PC-9 (cell line): ENCODE results near the gene SV2C.

ENCODE experiments used
- CTCF ChIP-seq: fragments of 200-600 bp; sonication (generic); conservative IDR thresholded peaks from 2 replicates; pipeline ENCODE4 v1.6.1; 2017; ENCODE audit warnings: mixed run types, antibody characterized with exemption, mild to moderate bottlenecking, moderate library complexity
- EZH2 ChIP-seq: fragments of 200-600 bp; sonication (generic); IDR thresholded peaks from 2 replicates; pipeline ENCODE4 v1.8.0; 2017; ENCODE audit warnings: antibody characterized with exemption, low read depth

DNA sequence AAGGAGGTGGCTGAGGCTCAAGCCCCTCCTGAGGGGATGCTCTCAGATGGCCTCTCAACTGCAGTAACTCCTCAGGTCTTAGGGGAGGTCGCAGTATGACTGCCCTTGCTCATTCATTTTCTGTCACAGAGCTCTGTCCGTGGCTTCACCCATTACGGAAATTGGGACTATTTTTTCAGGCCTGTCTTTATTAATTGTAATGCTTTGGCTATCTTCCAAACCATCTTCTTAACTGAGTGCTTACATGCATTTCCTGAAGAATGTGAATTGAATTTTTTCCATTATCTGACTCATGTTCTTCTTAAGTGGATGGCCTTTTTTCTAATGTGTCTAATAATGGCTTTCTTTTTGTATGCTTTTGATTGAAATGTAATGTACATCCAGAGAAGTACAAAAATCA, 36.4 kb upstream of the SV2C start:
- no peak for TF ChIP-seq CTCF
- no peak for TF ChIP-seq EZH2
